Kidney epithelial cell (primary cell): ENCODE data around the gene CELF2. TPM values are rescaled to one million over a fixed set of nuclear protein-coding genes. Genes with fewer than 3 reads are reported as not detected.
"Not testable (repeated sequence)": the region's sequence is repeated elsewhere in the genome, so short reads cannot be mapped to it uniquely, and the experiment has no call there.

Source experiments
- DNase-seq: peaks from one replicate; pipeline ENCODE4 v3.0.0-alpha.2; 2010; ENCODE audit warnings: low read depth
- H3K27me3 ChIP-seq: 2 replicates; pipeline ENCODE4 v1.6.0; 2011; ENCODE audit warnings: low read length; ENCODE audit not compliant: control insufficient read depth, insufficient read depth
- H3K36me3 ChIP-seq: 2 replicates; pipeline ENCODE4 v1.5.1; 2011; ENCODE audit warnings: low read length; ENCODE audit not compliant: control insufficient read depth, insufficient read depth
- H3K4me3 ChIP-seq: 2 replicates; pipeline ENCODE4 v1.5.1; 2011; ENCODE audit warnings: low read depth, mild to moderate bottlenecking, control low read depth, low read length
- CTCF ChIP-seq: IDR thresholded peaks from 2 replicates; pipeline ENCODE4 v1.5.1; 2011; ENCODE audit warnings: mild to moderate bottlenecking, moderate library complexity, low read length, control low read depth, inconsistent platforms; ENCODE audit not compliant: insufficient read depth, poor library complexity, severe bottlenecking
- total RNA-seq: library from RNA; depleted of rRNA; stranded (reverse); fragments of >200 nt; gene quantifications from 2 replicates; pipeline ENCODE4 v1.2.3, GENCODE V29; 2015

Gene CELF2
- total RNA-seq, 1 donor from 2014 or later = 15.2 TPM

GRCh38 chr10:11116817-11117216 lies 99.1 kb downstream of the CELF2 start:
- Histone ChIP-seq H3K27me3 (no peaks in the 10 kb centered on the region), H3K36me3 (no peaks in the 10 kb centered on the region), H3K4me3 (no peak overlapping the region)
- no peak for DNase-seq
- TF ChIP-seq CTCF = no peak

- no peak for TF ChIP-seq CTCF
These were observed 101.0 kb downstream of the CELF2 start for GRCh38 chr10:11118686-11119085.

GRCh38 chr10:11119843-11120242 lies 102.2 kb downstream of the CELF2 start:
- no peaks in the 10 kb centered on the region for H3K36me3 ChIP-seq
- no peaks in the 10 kb centered on the region for H3K27me3 ChIP-seq
- no peak for DNase-seq
- no peak for TF ChIP-seq CTCF
- no peak overlapping the region for H3K4me3 ChIP-seq

More at GRCh38 chr10:11118686-11119085, 101.0 kb downstream of the CELF2 start:
- H3K27me3 ChIP-seq = no peaks in the 10 kb centered on the region
- no peaks in the 10 kb centered on the region for H3K36me3 ChIP-seq
- DNase-seq = no peak
- H3K4me3 ChIP-seq = no peak overlapping the region

GRCh38 chr10:11120711-11121110 lies 103.0 kb downstream of the CELF2 start:
- no peak for TF ChIP-seq CTCF
- no peak overlapping the region for H3K4me3 ChIP-seq
- no peak for DNase-seq
- no peaks in the 10 kb centered on the region for H3K36me3 ChIP-seq
- H3K27me3 ChIP-seq = no peaks in the 10 kb centered on the region

- H3K27me3 ChIP-seq, H3K4me3 ChIP-seq, DNase-seq, H3K36me3 ChIP-seq: not testable (repeated sequence)
These were observed 106.2 kb downstream of the CELF2 start for GRCh38 chr10:11123892-11124291.

- no peak for TF ChIP-seq CTCF
- Histone ChIP-seq H3K27me3 (no peaks in the 10 kb centered on the region), H3K36me3 (no peaks in the 10 kb centered on the region), H3K4me3 (no peak overlapping the region)
- DNase-seq = no peak
These were observed 107.3 kb downstream of the CELF2 start for GRCh38 chr10:11125004-11125403.

- not testable (repeated sequence) for H3K27me3 ChIP-seq
These were observed 109.3 kb downstream of the CELF2 start for GRCh38 chr10:11127017-11127416.

More at GRCh38 chr10:11127017-11127416, 109.3 kb downstream of the CELF2 start:
- H3K4me3 ChIP-seq, DNase-seq, H3K36me3 ChIP-seq: not testable (repeated sequence)
